Measurements from ENCODE around the gene MRPL40. TPM values are rescaled to one million over a fixed set of nuclear protein-coding genes. Genes with fewer than 3 reads are reported as not detected.

Gene MRPL40
- total and polyA plus RNA-seq, 2 of the 13 experiments (the other 11 are each of a cell fraction or from before 2014, with no cell fraction given) = 42.7 to 79.7 TPM

GRCh38 chr22:19432133-19432851 is at the start of gene MRPL40 (continued):
- TF ChIP-seq FOXA3 (CRISPR knock-in tag; IDR thresholded peaks at IDR 0.05) (peak; percentile 91), ZNF672 (CRISPR knock-in tag; IDR thresholded peaks at IDR 0.05) (peak; percentile 90; the same call in 1 of the 2 replicates), ZMYM3 (CRISPR knock-in tag; IDR thresholded peaks at IDR 0.05) (peak; percentile 79), ADNP (CRISPR knock-in tag; IDR thresholded peaks at IDR 0.05) (no peak), MTA3 (CRISPR knock-in tag; IDR thresholded peaks at IDR 0.05) (no peak), CREM (IDR thresholded peaks at IDR 0.05) (no peak), CREM (CRISPR knock-in tag; IDR thresholded peaks at IDR 0.05) (peak; percentile 65; the same call in 1 of the 2 replicates), NAIF1 (CRISPR knock-in tag; IDR thresholded peaks at IDR 0.05; ENCODE audit: borderline replicate concordance) (peak; percentile 91; the same call in 1 of the 2 replicates), MIXL1 (CRISPR knock-in tag; IDR thresholded peaks at IDR 0.05) (peak; percentile 64; the same call in 1 of the 2 replicates), ZFP1 (CRISPR knock-in tag; IDR thresholded peaks at IDR 0.05) (peak; percentile 91; the same call in 1 of the 2 replicates), MYC (CRISPR knock-in tag; IDR thresholded peaks at IDR 0.05; ENCODE audit: borderline replicate concordance) (peak; percentile 98), ZNF772 (CRISPR knock-in tag; IDR thresholded peaks at IDR 0.05) (peak; percentile 97), ZMAT3 (CRISPR knock-in tag; conservative IDR thresholded peaks at IDR 0.05) (peak; percentile 89), NCOA5 (CRISPR knock-in tag; IDR thresholded peaks at IDR 0.05) (peak; percentile 93), KLF13 (CRISPR knock-in tag; IDR thresholded peaks at IDR 0.05) (0 out of 2 replicates have a peak, but pooled peaks have one; percentile 29), ZFP62 (CRISPR knock-in tag; IDR thresholded peaks at IDR 0.05) (no peak), ZMAT5 (CRISPR knock-in tag; IDR thresholded peaks at IDR 0.05; ENCODE audit: borderline replicate concordance, low read depth) (no peak), MTF2 (CRISPR knock-in tag; IDR thresholded peaks at IDR 0.05; ENCODE audit: borderline replicate concordance) (peak; percentile 99; the same call in 1 of the 2 replicates), ZNF569 (CRISPR knock-in tag; IDR thresholded peaks at IDR 0.05; ENCODE audit: borderline replicate concordance) (peak; percentile 74; the same call in 1 of the 2 replicates), ZBTB26 (CRISPR knock-in tag; IDR thresholded peaks at IDR 0.05; ENCODE audit: borderline replicate concordance) (peak; percentile 92), ATM (IDR thresholded peaks at IDR 0.05; ENCODE audit: borderline replicate concordance) (no peak), ZNF724P (CRISPR knock-in tag; IDR thresholded peaks at IDR 0.05; ENCODE audit: borderline replicate concordance) (peak; percentile 96; the same call in 1 of the 2 replicates), TAF15 (IDR thresholded peaks at IDR 0.05; ENCODE audit: low read depth, low read length, poor library complexity, severe bottlenecking) (no peak), ZNF792 (CRISPR knock-in tag; IDR thresholded peaks at IDR 0.05) (peak; percentile 96; the same call in 1 of the 2 replicates), RAD51 (IDR thresholded peaks at IDR 0.05; ENCODE audit: borderline replicate concordance) (no peak), RELA (CRISPR knock-in tag; IDR thresholded peaks at IDR 0.05) (peak; percentile 84; the same call in 1 of the 2 replicates), PAWR (CRISPR knock-in tag; IDR thresholded peaks at IDR 0.05; ENCODE audit: borderline replicate concordance) (no peak)
- TF ChIP-seq, protein P1, sequence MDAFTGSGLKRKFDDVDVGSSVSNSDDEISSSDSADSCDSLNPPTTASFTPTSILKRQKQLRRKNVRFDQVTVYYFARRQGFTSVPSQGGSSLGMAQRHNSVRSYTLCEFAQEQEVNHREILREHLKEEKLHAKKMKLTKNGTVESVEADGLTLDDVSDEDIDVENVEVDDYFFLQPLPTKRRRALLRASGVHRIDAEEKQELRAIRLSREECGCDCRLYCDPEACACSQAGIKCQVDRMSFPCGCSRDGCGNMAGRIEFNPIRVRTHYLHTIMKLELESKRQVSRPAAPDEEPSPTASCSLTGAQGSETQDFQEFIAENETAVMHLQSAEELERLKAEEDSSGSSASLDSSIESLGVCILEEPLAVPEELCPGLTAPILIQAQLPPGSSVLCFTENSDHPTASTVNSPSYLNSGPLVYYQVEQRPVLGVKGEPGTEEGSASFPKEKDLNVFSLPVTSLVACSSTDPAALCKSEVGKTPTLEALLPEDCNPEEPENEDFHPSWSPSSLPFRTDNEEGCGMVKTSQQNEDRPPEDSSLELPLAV (CRISPR knock-in tag; conservative IDR thresholded peaks at IDR 0.05; ENCODE audit: low read depth) = 0 out of 2 replicates have a peak, but pooled peaks have one; percentile 63
- TF ChIP-seq, protein P2, sequence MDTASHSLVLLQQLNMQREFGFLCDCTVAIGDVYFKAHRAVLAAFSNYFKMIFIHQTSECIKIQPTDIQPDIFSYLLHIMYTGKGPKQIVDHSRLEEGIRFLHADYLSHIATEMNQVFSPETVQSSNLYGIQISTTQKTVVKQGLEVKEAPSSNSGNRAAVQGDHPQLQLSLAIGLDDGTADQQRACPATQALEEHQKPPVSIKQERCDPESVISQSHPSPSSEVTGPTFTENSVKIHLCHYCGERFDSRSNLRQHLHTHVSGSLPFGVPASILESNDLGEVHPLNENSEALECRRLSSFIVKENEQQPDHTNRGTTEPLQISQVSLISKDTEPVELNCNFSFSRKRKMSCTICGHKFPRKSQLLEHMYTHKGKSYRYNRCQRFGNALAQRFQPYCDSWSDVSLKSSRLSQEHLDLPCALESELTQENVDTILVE (CRISPR knock-in tag; IDR thresholded peaks at IDR 0.05) = peak; percentile 97; the same call in 1 of the 2 replicates
